Neuronal stem cell (in vitro differentiated cells): ENCODE results near the gene IQCB1.

Experiments
- DNase-seq: peaks from one replicate; pipeline ENCODE4 v3.0.0-alpha.2; 2013; ENCODE audit warnings: low spot score
- H2AFZ ChIP-seq: one replicate; pipeline ENCODE4 v1.6.1; 2013; ENCODE audit warnings: mild to moderate bottlenecking, low read length, inconsistent platforms
- H2AK5ac ChIP-seq: 2 replicates; pipeline ENCODE4 v1.6.1; 2013; ENCODE audit warnings: low read depth, mild to moderate bottlenecking, inconsistent platforms, low read length, moderate library complexity, mixed read lengths
- H2BK120ac ChIP-seq: 2 replicates; pipeline ENCODE4 v1.6.1; 2013; ENCODE audit warnings: low read depth, mild to moderate bottlenecking, inconsistent platforms, low read length, moderate library complexity, mixed read lengths
- H2BK12ac ChIP-seq: one replicate; pipeline ENCODE4 v1.6.1; 2013; ENCODE audit warnings: low read length, inconsistent platforms
- H2BK15ac ChIP-seq: 2 replicates; pipeline ENCODE4 v1.6.1; 2013; ENCODE audit warnings: mild to moderate bottlenecking, low read length, inconsistent platforms, mixed read lengths
- H2BK5ac ChIP-seq: one replicate; pipeline ENCODE4 v1.6.1; 2013; ENCODE audit warnings: inconsistent platforms, mild to moderate bottlenecking, low read length, moderate library complexity
- H3K14ac ChIP-seq: one replicate; pipeline ENCODE4 v1.6.1; 2013; ENCODE audit warnings: low read length, inconsistent platforms
- H3K18ac ChIP-seq: 2 replicates; pipeline ENCODE4 v1.6.1; 2013; ENCODE audit warnings: low read length, inconsistent platforms
- H3K23ac ChIP-seq: 2 replicates; pipeline ENCODE4 v1.6.1; 2013; ENCODE audit warnings: low read depth, mild to moderate bottlenecking, mixed read lengths, low read length, inconsistent platforms; ENCODE audit not compliant: poor library complexity
- H3K27ac ChIP-seq: replicated peaks from 3 replicates; pipeline ENCODE4 v1.5.1; 2013; ENCODE audit warnings: low read length, inconsistent platforms
- H3K27me3 ChIP-seq, 3 experiments: 2 replicates each; pipeline ENCODE4 v1.6.1; 2013; ENCODE audit warnings: low read length in 3 of 3, mild to moderate bottlenecking in 2 of 3, inconsistent platforms in 1 of 3, low read depth in 1 of 3, mixed read lengths in 1 of 3, moderate library complexity in 1 of 3; ENCODE audit not compliant: control insufficient read depth in 3 of 3, insufficient read depth in 3 of 3
- H3K36me3 ChIP-seq, 2 donors: replicated peaks in 1 of 2; 2 replicates each; pipeline ENCODE4 v1.6.1; 2013; ENCODE audit warnings: low read length in 2 of 2; ENCODE audit not compliant: control insufficient read depth in 2 of 2, insufficient read depth in 2 of 2
- H3K4ac ChIP-seq: 2 replicates; pipeline ENCODE4 v1.6.1; 2013; ENCODE audit warnings: inconsistent platforms, mild to moderate bottlenecking, low read length, moderate library complexity
- H3K4me1 ChIP-seq, 2 donors: 1 replicate in 1 of 2; 2 replicates in 1 of 2; pipeline ENCODE4 v1.6.1; 2013; ENCODE audit warnings: low read length in 2 of 2, low read depth in 1 of 2; ENCODE audit not compliant: control insufficient read depth in 2 of 2, insufficient read depth in 1 of 2
- H3K4me2 ChIP-seq: one replicate; pipeline ENCODE4 v1.6.1; 2013; ENCODE audit warnings: mild to moderate bottlenecking, low read length, inconsistent platforms; ENCODE audit not compliant: insufficient read depth, poor library complexity, severe bottlenecking
- H3K4me3 ChIP-seq, 2 donors: 2 replicates each; pipeline ENCODE4 v1.5.1; 2013; ENCODE audit warnings: low read length in 2 of 2, mild to moderate bottlenecking in 2 of 2, inconsistent platforms in 1 of 2, moderate library complexity in 1 of 2
- H3K79me1 ChIP-seq: one replicate; pipeline ENCODE4 v1.6.1; 2013; ENCODE audit warnings: low read depth, mild to moderate bottlenecking, inconsistent platforms, low read length, moderate library complexity
- H3K9ac ChIP-seq: one replicate; pipeline ENCODE4 v1.6.1; 2013; ENCODE audit warnings: mild to moderate bottlenecking, low read depth, low read length, inconsistent platforms; ENCODE audit not compliant: poor library complexity
- H3K9me3 ChIP-seq, 2 donors: replicated peaks in 1 of 2; 2 replicates each; pipeline versions ENCODE3 to v1.6.1; 2013; ENCODE audit warnings: low read length in 2 of 2, mild to moderate bottlenecking in 2 of 2, inconsistent platforms in 1 of 2, low read depth in 1 of 2, mixed read lengths in 1 of 2, moderate library complexity in 1 of 2; ENCODE audit not compliant: control insufficient read depth in 2 of 2, insufficient read depth in 1 of 2
- H4K8ac ChIP-seq: one replicate; pipeline ENCODE4 v1.6.1; 2013; ENCODE audit warnings: low read depth, mild to moderate bottlenecking, inconsistent platforms, low read length, moderate library complexity
- H4K91ac ChIP-seq: one replicate; pipeline ENCODE4 v1.6.1; 2013; ENCODE audit warnings: low read length, low read depth, mild to moderate bottlenecking, inconsistent platforms; ENCODE audit not compliant: poor library complexity
- WGBS, 2 donors: extraction: QIAGEN DNeasy Blood & Tissue Kit; methylation state at CpG; one replicate each; pipeline ENCODE4 v1.1.7; 2013; ENCODE audit warnings: missing lambda C conversion rate in 2 of 2, mixed read lengths in 1 of 2; ENCODE audit not compliant: insufficient read length in 2 of 2, insufficient replicate concordance in 1 of 2; ENCODE audit errors: extremely low coverage in 2 of 2; 5-methylcytosine and 5-hydroxymethylcytosine counted together

The IQCB1 gene

DNA sequence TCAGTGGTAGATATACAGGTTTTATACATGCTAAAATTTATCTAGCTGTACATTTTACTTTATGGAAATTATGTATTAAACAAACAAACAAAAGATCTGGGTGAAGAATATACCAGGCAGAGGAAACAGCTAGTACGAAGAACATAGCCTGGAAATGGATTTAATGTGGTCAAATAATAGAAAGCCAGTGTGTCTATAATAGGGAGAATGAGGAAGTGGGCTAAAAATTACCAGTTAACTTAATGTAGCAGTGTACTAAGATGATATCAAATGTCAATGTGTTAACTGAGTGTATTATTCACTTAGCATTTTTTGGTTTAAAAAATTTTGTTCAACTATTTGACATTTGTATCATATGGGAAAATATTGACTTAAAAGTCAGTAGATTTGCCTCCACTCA, 36.6 kb upstream of the IQCB1 start:
- Histone ChIP-seq H3K9me3 (no peaks in the 10 kb centered on the region), H2BK120ac (no peak overlapping the region), H2BK15ac (no peak overlapping the region), H4K91ac (no peak overlapping the region), H2BK12ac (no peak overlapping the region), H3K18ac (no peak overlapping the region), H2BK5ac (no peak overlapping the region), H4K8ac (no peak overlapping the region), H3K4me3 (no peak overlapping the region), H3K4me1 (no peaks in the 10 kb centered on the region), H3K9ac (no peak overlapping the region), H3K4ac (no peak overlapping the region), H3K27ac (no peak overlapping the region), H3K4me2 (no peak overlapping the region), H3K27me3 (no peaks in the 10 kb centered on the region), H3K14ac (no peak overlapping the region), H3K23ac (no peak overlapping the region), H3K79me1 (no peaks in the 10 kb centered on the region), H2AFZ (no peak overlapping the region), H2AK5ac (no peak overlapping the region), H3K36me3 (no peaks in the 10 kb centered on the region)
- no peak for DNase-seq
- WGBS, 2 donors = no CpG with 5 or more reads among the region's 1 CpG

- Histone ChIP-seq H3K18ac (no peak overlapping the region), H3K27me3 (no peaks in the 10 kb centered on the region), H2BK5ac (no peak overlapping the region), H3K23ac (no peak overlapping the region), H3K14ac (no peak overlapping the region), H3K27ac (no peak overlapping the region), H2BK12ac (no peak overlapping the region), H3K4ac (no peak overlapping the region), H3K9ac (no peak overlapping the region), H2AK5ac (no peak overlapping the region), H4K8ac (no peak overlapping the region), H2AFZ (no peak overlapping the region), H3K4me1 (no peaks in the 10 kb centered on the region), H3K36me3 (no peaks in the 10 kb centered on the region), H3K4me2 (no peak overlapping the region), H3K79me1 (no peaks in the 10 kb centered on the region), H2BK15ac (no peak overlapping the region), H3K9me3 (no peaks in the 10 kb centered on the region), H4K91ac (no peak overlapping the region), H2BK120ac (no peak overlapping the region), H3K4me3 (no peak overlapping the region)
- no peak for DNase-seq
Measured at GRCh38 chr3:121870717-121871116, 35.9 kb upstream of the IQCB1 start.

- Histone ChIP-seq H4K91ac (no peak overlapping the region), H3K14ac (no peak overlapping the region), H3K9ac (no peak overlapping the region), H3K4ac (no peak overlapping the region), H2BK15ac (no peak overlapping the region), H3K9me3 (no peaks in the 10 kb centered on the region), H2BK5ac (no peak overlapping the region), H2BK12ac (no peak overlapping the region), H3K4me2 (no peak overlapping the region), H3K36me3 (no peaks in the 10 kb centered on the region), H3K4me3 (no peak overlapping the region), H2AK5ac (no peak overlapping the region), H3K4me1 (no peaks in the 10 kb centered on the region), H3K18ac (no peak overlapping the region), H4K8ac (no peak overlapping the region), H3K79me1 (no peaks in the 10 kb centered on the region), H3K27ac (no peak overlapping the region), H3K23ac (no peak overlapping the region), H2BK120ac (no peak overlapping the region), H3K27me3 (no peaks in the 10 kb centered on the region), H2AFZ (no peak overlapping the region)
- no CpG with 5 or more reads among the region's 2 CpGs for WGBS, 2 donors
- DNase-seq = no peak
Measured at GRCh38 chr3:121869736-121870135, 34.9 kb upstream of the IQCB1 start.

- H2BK15ac ChIP-seq = no peak overlapping the region
- no peak overlapping the region for H3K4me3 ChIP-seq
- no peak overlapping the region for H2BK12ac ChIP-seq
- H2AFZ ChIP-seq = no peak overlapping the region
- DNase-seq = no peak
- no peaks in the 10 kb centered on the region for H3K79me1 ChIP-seq
- H3K27ac ChIP-seq = no peak overlapping the region
- no peak overlapping the region for H4K8ac ChIP-seq
- peaks cover 2 to 4% of the 10 kb centered on the region in 2 donors for H3K9me3 ChIP-seq
- H3K4ac ChIP-seq = no peak overlapping the region
- H3K18ac ChIP-seq = no peak overlapping the region
- no peaks in the 10 kb centered on the region for H3K4me1 ChIP-seq
- no peak overlapping the region for H2AK5ac ChIP-seq
- H3K23ac ChIP-seq = no peak overlapping the region
- H3K27me3 ChIP-seq = no peaks in the 10 kb centered on the region
- no peak overlapping the region for H4K91ac ChIP-seq
- no peak overlapping the region for H2BK120ac ChIP-seq
- no peak overlapping the region for H2BK5ac ChIP-seq
- H3K4me2 ChIP-seq = no peak overlapping the region
- no peak overlapping the region for H3K14ac ChIP-seq
- no peak overlapping the region for H3K9ac ChIP-seq
- H3K36me3 ChIP-seq = no peaks in the 10 kb centered on the region
Measured at GRCh38 chr3:121863801-121864200, 28.9 kb upstream of the IQCB1 start.
